BJ (cell line): ENCODE results near the gene RHAG. TPM values are rescaled to one million over a fixed set of nuclear protein-coding genes. Genes with fewer than 3 reads are reported as not detected.

ENCODE experiments used
- CTCF ChIA-PET: fragments of 350-600 bp; formaldehyde crosslinking; extraction: SDS; loops from one replicate; lab custom pipeline; 2021; ENCODE audit warnings: antibody characterized with exemption, inconsistent platforms; lab: Yijun Ruan, JAX
- POLR2A ChIA-PET: fragments of 300-600 bp; sonication (Branson Sonifier 250); formaldehyde crosslinking; extraction: SDS; loops from one replicate; lab custom pipeline; 2021; ENCODE audit warnings: antibody characterized with exemption; lab: Charles Lee
- DNase-seq: peaks from one replicate; pipeline ENCODE4 v3.0.0-alpha.2; 2011; ENCODE audit warnings: low read depth
- H3K27me3 ChIP-seq: 2 replicates; pipeline ENCODE4 v1.6.0; 2011; ENCODE audit warnings: low read length; ENCODE audit not compliant: control insufficient read depth, insufficient read depth
- H3K36me3 ChIP-seq: 2 replicates; pipeline ENCODE4 v1.5.1; 2011; ENCODE audit warnings: low read length; ENCODE audit not compliant: control insufficient read depth, insufficient read depth
- H3K4me3 ChIP-seq: 2 replicates; pipeline ENCODE4 v1.5.1; 2011; ENCODE audit warnings: low read depth, mild to moderate bottlenecking, control low read depth, low read length
- polyA plus RNA-seq: library from polyadenylated mRNA; depleted of rRNA; stranded (reverse); fragments of >200 nt; gene quantifications from 2 replicates; pipeline ENCODE4 v1.2.3, GENCODE V29; 2011
- TF ChIP-seq, protein P1 (sequence below): IDR thresholded peaks from 2 replicates; pipeline ENCODE4 v1.5.1; 2011; ENCODE audit warnings: low read depth, mild to moderate bottlenecking, control low read depth, inconsistent platforms, low read length, moderate library complexity; ENCODE audit not compliant: insufficient read depth

RHAG gene
- polyA plus RNA-seq, 1 experiment: not detected

DNA sequence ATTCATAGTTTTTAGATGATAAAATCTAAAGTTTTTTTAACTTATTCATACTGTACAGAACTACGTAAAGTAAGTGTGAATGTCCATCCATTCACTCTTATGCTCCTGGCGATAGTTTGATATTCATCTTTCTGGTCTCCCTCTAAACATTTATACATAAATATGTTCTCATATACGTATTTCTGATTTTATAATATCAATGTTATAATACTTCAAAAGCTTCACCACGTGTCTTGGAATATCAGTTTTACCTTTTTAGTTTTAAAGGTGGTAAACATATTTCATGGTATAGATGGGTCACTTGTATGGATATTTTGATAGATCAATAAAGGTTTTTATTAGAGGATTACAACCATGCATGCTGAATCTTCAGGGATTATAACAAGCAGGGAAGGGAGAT is 10.3 kb upstream of the RHAG start:
- H3K27me3 ChIP-seq: no peaks in the 10 kb centered on the region
- DNase-seq: no peak
- POLR2A ChIA-PET: no interaction called here
- TF ChIP-seq, protein P1, sequence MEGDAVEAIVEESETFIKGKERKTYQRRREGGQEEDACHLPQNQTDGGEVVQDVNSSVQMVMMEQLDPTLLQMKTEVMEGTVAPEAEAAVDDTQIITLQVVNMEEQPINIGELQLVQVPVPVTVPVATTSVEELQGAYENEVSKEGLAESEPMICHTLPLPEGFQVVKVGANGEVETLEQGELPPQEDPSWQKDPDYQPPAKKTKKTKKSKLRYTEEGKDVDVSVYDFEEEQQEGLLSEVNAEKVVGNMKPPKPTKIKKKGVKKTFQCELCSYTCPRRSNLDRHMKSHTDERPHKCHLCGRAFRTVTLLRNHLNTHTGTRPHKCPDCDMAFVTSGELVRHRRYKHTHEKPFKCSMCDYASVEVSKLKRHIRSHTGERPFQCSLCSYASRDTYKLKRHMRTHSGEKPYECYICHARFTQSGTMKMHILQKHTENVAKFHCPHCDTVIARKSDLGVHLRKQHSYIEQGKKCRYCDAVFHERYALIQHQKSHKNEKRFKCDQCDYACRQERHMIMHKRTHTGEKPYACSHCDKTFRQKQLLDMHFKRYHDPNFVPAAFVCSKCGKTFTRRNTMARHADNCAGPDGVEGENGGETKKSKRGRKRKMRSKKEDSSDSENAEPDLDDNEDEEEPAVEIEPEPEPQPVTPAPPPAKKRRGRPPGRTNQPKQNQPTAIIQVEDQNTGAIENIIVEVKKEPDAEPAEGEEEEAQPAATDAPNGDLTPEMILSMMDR: no peak
- no peak overlapping the region for H3K4me3 ChIP-seq
- CTCF ChIA-PET: no interaction called here
- no peaks in the 10 kb centered on the region for H3K36me3 ChIP-seq

- TF ChIP-seq, protein P1: no peak
- CTCF ChIA-PET: interaction anchor here (0.6 kb wide), 1 partner anchor 20 kb away, joined by 3 read pairs; no protein-coding TSS in a partner anchor
- Histone ChIP-seq H3K27me3 (no peaks in the 10 kb centered on the region), H3K36me3 (no peaks in the 10 kb centered on the region), H3K4me3 (no peak overlapping the region)
- no peak for DNase-seq
- POLR2A ChIA-PET: no interaction called here
These were observed 9.6 kb upstream of the RHAG start for GRCh38 chr6:49646130-49646824.

DNA sequence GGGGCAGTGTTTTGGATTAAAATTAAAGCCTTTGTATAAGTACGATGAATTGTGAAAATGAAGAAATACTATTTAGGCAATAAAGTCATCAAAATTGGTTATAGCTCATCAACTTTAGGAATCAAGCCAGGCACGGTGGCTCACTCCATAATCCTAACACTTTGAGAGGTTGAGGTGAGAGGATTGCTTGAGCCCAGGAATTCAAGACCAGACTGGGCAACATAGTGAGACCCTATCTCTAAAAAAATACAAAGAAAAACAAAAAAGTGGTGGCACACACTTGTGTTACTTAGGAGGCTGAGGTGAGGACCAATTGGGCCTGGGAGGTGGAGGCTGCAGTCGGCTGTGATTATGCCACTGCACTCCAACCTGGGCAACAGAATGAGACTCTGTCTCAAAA is 8.5 kb upstream of the RHAG start:
- TF ChIP-seq, protein P1: no peak
- H3K36me3 ChIP-seq: no peaks in the 10 kb centered on the region
- ChIA-PET POLR2A (no interaction called here), CTCF (no interaction called here)
- no peak overlapping the region for H3K4me3 ChIP-seq
- no peaks in the 10 kb centered on the region for H3K27me3 ChIP-seq
- no peak for DNase-seq

DNA sequence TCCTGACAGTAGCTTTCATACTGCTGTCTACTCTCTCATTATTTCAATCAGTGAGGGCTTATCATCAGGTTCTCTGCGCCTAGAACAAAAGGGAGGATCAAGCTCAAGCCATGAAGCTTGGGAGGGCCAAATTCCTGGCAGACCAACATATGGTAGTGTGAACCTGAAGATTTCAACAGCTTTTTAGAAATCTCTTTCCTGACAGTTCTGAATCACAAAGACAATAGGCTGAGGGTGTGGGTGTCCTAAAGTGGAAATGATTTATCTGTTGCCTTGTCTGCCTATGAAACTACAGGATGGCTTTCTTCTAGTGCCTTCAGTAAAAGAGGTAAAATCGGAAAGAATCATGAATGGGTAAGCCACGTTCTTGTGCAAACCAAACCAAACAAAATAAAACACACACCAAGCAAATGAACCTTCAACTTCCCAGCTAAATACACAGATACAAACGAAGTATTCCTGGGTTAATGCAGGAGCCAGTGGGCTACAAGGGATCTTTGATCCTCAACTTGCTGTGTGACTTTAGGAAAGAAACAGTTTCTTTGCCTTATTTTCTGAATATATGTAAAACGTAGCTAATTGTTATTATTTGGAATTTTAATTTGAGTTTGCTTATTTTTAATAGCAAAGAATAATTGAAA is 2.7 kb upstream of the RHAG start:
- ChIA-PET POLR2A (no interaction called here), CTCF (interaction anchor here (1.0 to 1.4 kb wide), 2 partner anchors 17 to 32 kb away, joined by 4 read pairs; no protein-coding TSS in a partner anchor)
- no peak for DNase-seq
- TF ChIP-seq, protein P1: no peak
- Histone ChIP-seq H3K27me3 (no peaks in the 10 kb centered on the region), H3K4me3 (no peak overlapping the region), H3K36me3 (no peaks in the 10 kb centered on the region)

- POLR2A ChIA-PET: no interaction called here
- TF ChIP-seq, protein P1: no peak
- CTCF ChIA-PET: no interaction called here
These were observed 702 bp upstream of the RHAG start for GRCh38 chr6:49637350-49637731.

More at GRCh38 chr6:49637350-49637731, 702 bp upstream of the RHAG start:
- Histone ChIP-seq H3K4me3 (no peak overlapping the region), H3K36me3 (no peaks in the 10 kb centered on the region), H3K27me3 (no peaks in the 10 kb centered on the region)
- no peak for DNase-seq
